Tibial nerve (tissue), 4 donors: ENCODE measurements around the gene ZNF878. TPM values are rescaled to one million over a fixed set of nuclear protein-coding genes. Genes with fewer than 3 reads are reported as not detected.
A peak's percentile ranks its signal among the peaks of the same experiment; 100 is the strongest.

Experiments
- DNase-seq, 2 donors: peaks; one replicate each; pipeline ENCODE4 v3.0.0-alpha.2; 2019; ENCODE audit warnings: low spot score in 2 of 2
- H3K27ac ChIP-seq, 4 donors: fragments of 200-600 bp; sonication (generic) in 3 of 4; one replicate each; pipeline ENCODE4 v1.5.1; 2017 to 2019; ENCODE audit warnings: mild to moderate bottlenecking in 1 of 4
- H3K27me3 ChIP-seq, 2 donors: fragments of 200-600 bp; sonication (generic) in 1 of 2; one replicate each; pipeline versions ENCODE4 v1.5.1 to v1.6.0; 2017 to 2019
- H3K36me3 ChIP-seq, 3 donors: fragments of 200-600 bp; sonication (generic); one replicate each; pipeline ENCODE4 v1.5.1; 2018 to 2019
- H3K4me1 ChIP-seq, 4 donors: fragments of 200-600 bp; sonication (generic) in 3 of 4; one replicate each; pipeline ENCODE4 v1.5.1; 2017 to 2019
- H3K4me3 ChIP-seq, 4 donors: fragments of 200-600 bp; sonication (generic) in 3 of 4; one replicate each; pipeline ENCODE4 v1.5.1; 2017 to 2019; ENCODE audit warnings: mild to moderate bottlenecking in 1 of 4, moderate library complexity in 1 of 4
- H3K9me3 ChIP-seq, 4 donors: fragments of 200-600 bp; sonication (generic) in 3 of 4; one replicate each; pipeline ENCODE4 v1.5.1; 2017 to 2019
- CTCF ChIP-seq, 5 experiments: fragments of 200-600 bp in 3 of 5; fragments of 450-650 bp in 2 of 5; sonication (generic) in 3 of 5; IDR thresholded peaks; one replicate each; pipeline ENCODE4 v1.5.1; 2016 to 2019; ENCODE audit warnings: antibody characterized with exemption in 5 of 5, mild to moderate bottlenecking in 3 of 5, moderate library complexity in 2 of 5
- EP300 ChIP-seq, 2 donors: sonication (generic); formaldehyde crosslinking; IDR thresholded peaks; one replicate each; pipeline ENCODE4 v1.6.1; 2017; ENCODE audit warnings: antibody characterized with exemption in 2 of 2, mild to moderate bottlenecking in 1 of 2
- POLR2A ChIP-seq, 2 donors: fragments of 450-650 bp; IDR thresholded peaks; one replicate each; pipeline ENCODE4 v1.6.1; 2017; ENCODE audit warnings: antibody characterized with exemption in 2 of 2, mild to moderate bottlenecking in 2 of 2, moderate library complexity in 2 of 2
- WGBS, 2 donors: methylation state at CpG; one replicate each; pipeline ENCODE4 v1.1.5; 2018; 5-methylcytosine and 5-hydroxymethylcytosine counted together
- total RNA-seq, 4 donors: library from RNA; depleted of rRNA; stranded (reverse); fragments of >200 nt; gene quantifications; one replicate each; pipeline ENCODE4 v1.1.0, GENCODE V29; 2016

ZNF878 gene
- under 1 TPM in 2 of 4 donors, not detected in 2; 0.59 to 0.66 TPM for total RNA-seq

DNA sequence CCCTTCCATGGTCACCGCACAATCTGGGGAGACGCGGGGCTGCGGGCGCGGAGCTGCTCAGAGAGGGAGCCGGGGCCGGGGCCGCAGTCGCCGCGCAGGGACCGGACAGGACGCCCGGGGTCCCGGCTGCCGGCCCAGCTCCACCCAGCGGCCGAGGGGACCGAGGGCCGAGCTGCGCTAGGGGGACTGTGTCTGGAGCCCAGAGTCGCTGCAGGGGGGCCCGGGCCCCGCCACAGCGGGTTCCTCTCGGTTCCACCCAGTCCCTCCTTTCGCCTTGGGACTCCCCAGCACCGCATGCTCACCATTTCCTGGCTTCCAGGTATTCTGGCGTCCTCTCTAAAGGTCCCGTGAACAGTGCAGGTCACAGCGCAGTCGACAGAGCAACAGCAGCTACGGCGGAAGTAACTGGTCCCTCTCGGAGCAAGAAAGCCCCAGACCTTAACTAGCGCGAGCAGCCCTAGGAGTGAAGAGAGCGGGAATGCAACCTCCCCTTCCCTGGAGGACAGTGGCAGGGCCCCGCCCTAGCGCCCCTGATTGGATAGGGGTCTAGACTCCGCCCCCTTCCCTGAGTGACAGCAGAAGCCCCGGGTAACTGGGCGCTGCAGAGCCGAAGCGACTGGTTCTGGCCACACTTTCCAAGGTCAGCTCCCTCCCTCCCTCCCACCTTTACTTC is at the start of gene ZNF878:
Gene ZNF878 (minus strand): TSS at position 465 of the 673 bp plus-strand sequence. CDS start 160 bp downstream, at position 305.
- Histone ChIP-seq H3K4me3 (peak within 1 kb of the TSS; percentile 41 to 71 (median 52)), H3K27ac (peak within 1 kb of the TSS in 3 of 4 donors; percentile 51 to 78 (median 64)), H3K36me3 (no peaks in the 10 kb centered on the region), H3K4me1 (peaks cover 0 to 18% (median 3%) of the 10 kb centered on the region in 4 donors), H3K27me3 (no peaks in the 10 kb centered on the region), H3K9me3 (no peaks in the 10 kb centered on the region)
- WGBS, 2 donors = 0 to 1% methylated on average over 23 to 44 of the region's 46 CpGs
- DNase-seq = peak; percentile 73 to 84
- peak in 1 of 5 experiments; percentile 22 for TF ChIP-seq CTCF (IDR thresholded peaks at IDR 0.05)
- TF ChIP-seq EP300 (IDR thresholded peaks at IDR 0.05) = peak; percentile 28 to 96
- peak; percentile 50 to 88 for TF ChIP-seq POLR2A (IDR thresholded peaks at IDR 0.05)

GRCh38 chr19:12098040-12098439 is 45.3 kb upstream of the ZNF878 start:
- WGBS, 2 donors = 84 to 92% methylated on average over 9 of the region's 9 CpGs
- Histone ChIP-seq H3K27ac (no peak overlapping the region), H3K4me3 (no peak overlapping the region), H3K27me3 (no peaks in the 10 kb centered on the region), H3K36me3 (peaks cover 0 to 38% (median 0%) of the 10 kb centered on the region in 3 donors), H3K9me3 (peaks cover 0 to 13% (median 0%) of the 10 kb centered on the region in 4 donors), H3K4me1 (peaks cover 0 to 1% (median 0%) of the 10 kb centered on the region in 4 donors)
- TF ChIP-seq POLR2A (IDR thresholded peaks at IDR 0.05) (no peak), CTCF (IDR thresholded peaks at IDR 0.05) (no peak), EP300 (IDR thresholded peaks at IDR 0.05) (no peak)
- no peak for DNase-seq

DNA sequence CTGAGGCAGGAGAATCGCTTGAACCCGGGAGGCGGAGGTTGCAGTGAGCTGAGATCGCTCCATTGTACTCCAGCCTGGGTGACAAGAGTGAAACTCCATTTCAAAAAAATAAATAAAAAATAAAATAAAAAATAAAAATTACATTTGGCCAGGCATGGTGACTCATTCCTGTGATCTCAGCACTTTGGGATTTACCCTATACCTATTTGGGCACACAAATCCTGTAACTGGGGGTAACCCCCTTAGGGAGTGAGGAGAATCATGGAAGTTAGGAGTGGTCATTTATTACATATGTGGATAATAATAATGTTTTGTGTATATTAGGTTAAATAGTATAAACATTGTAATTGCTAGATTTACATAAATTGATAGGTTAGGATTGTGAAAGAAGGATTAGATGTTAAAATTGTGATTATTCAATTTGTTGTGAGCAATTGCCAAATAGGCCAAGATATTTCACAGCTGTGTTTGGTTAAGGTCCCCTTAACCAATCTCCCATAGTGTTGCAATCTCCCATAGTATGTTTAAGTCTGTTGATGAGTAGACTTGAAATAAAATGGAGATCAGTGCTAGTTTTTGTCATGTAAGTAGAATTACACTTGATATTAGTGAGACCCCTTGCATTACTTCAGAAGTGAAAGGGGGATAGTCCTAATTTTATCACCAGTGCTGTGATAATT is 42.5 kb upstream of the ZNF878 start:
- DNase-seq = no peak
- peaks cover 0 to 9% (median 2%) of the 10 kb centered on the region in 4 donors for H3K4me1 ChIP-seq
- H3K36me3 ChIP-seq = peaks cover 0 to 29% (median 0%) of the 10 kb centered on the region in 3 donors
- no peak overlapping the region for H3K4me3 ChIP-seq
- no peaks in the 10 kb centered on the region for H3K27me3 ChIP-seq
- H3K9me3 ChIP-seq = no peaks in the 10 kb centered on the region
- TF ChIP-seq CTCF (IDR thresholded peaks at IDR 0.05) (no peak), EP300 (IDR thresholded peaks at IDR 0.05) (no peak), POLR2A (IDR thresholded peaks at IDR 0.05) (no peak)
- no peak overlapping the region for H3K27ac ChIP-seq
- WGBS, 2 donors = 97 to 98% methylated on average over 4 of the region's 4 CpGs

- no peak for TF ChIP-seq POLR2A (IDR thresholded peaks at IDR 0.05)
- no peak for TF ChIP-seq CTCF (IDR thresholded peaks at IDR 0.05)
- TF ChIP-seq EP300 (IDR thresholded peaks at IDR 0.05) = no peak
- no peaks in the 10 kb centered on the region for H3K27me3 ChIP-seq
- no peaks in the 10 kb centered on the region for H3K9me3 ChIP-seq
- peaks cover 0 to 17% (median 0%) of the 10 kb centered on the region in 3 donors for H3K36me3 ChIP-seq
- H3K4me1 ChIP-seq = peaks cover 0 to 9% (median 2%) of the 10 kb centered on the region in 4 donors
- H3K4me3 ChIP-seq = no peak overlapping the region
- no peak overlapping the region for H3K27ac ChIP-seq
- WGBS, 2 donors = 89 to 97% methylated on average over 3 of the region's 3 CpGs
- no peak for DNase-seq
Observed at GRCh38 chr19:12093777-12094176, 41.0 kb upstream of the ZNF878 start.

- Histone ChIP-seq H3K27ac (no peak overlapping the region), H3K4me3 (peak overlapping the region; percentile 39 to 67 (median 50)), H3K9me3 (no peaks in the 10 kb centered on the region), H3K27me3 (no peaks in the 10 kb centered on the region), H3K36me3 (peaks cover 0 to 9% (median 0%) of the 10 kb centered on the region in 3 donors), H3K4me1 (peaks cover 0 to 9% (median 2%) of the 10 kb centered on the region in 4 donors)
- 17 to 22% methylated on average over 10 of the region's 10 CpGs for WGBS, 2 donors
- TF ChIP-seq POLR2A (IDR thresholded peaks at IDR 0.05) = no peak
- no peak for TF ChIP-seq EP300 (IDR thresholded peaks at IDR 0.05)
- TF ChIP-seq CTCF (IDR thresholded peaks at IDR 0.05) = no peak
- no peak for DNase-seq
Observed at GRCh38 chr19:12092956-12093355, 40.2 kb upstream of the ZNF878 start.
